GM12891 (cell line): ENCODE measurements around the gene SCARB2.

Experiments used
- POLR2AphosphoS5 ChIP-seq: IDR thresholded peaks from 2 replicates; pipeline ENCODE4 v1.6.1; 2011; ENCODE audit warnings: low read depth, low read length, control low read depth
- POU2F2 ChIP-seq: IDR thresholded peaks from 2 replicates; pipeline ENCODE4 v1.6.1; 2011; ENCODE audit warnings: low read depth, mild to moderate bottlenecking, control low read depth, low read length, moderate library complexity

DNA sequence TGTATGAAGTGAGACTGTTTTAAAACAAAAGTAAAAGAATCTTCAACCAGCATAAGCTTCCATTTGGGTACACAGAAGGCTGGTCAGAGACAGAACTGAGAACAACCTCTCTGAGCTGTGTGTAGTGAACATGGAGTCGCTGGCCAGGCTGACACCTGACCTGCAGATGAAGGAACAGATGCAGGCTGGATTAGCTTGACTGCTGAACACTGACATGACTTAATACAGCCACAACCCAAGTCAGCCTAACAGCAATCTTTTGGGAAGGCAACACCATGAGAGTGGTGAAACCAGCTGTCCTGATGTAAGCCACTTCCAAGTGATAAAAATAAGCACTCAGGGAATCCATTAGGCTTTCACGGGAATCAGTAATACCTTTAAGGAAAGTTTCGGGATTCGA, 10.1 kb downstream of the SCARB2 start:
- TF ChIP-seq POLR2AphosphoS5: no peak
- TF ChIP-seq POU2F2: no peak
